HG03280 (cell line): Measurements from ENCODE around the gene FTO.
A peak's percentile ranks its signal among the peaks of the same experiment; 100 is the strongest.
"Not testable (repeated sequence)": the region's sequence is repeated elsewhere in the genome, so short reads cannot be mapped to it uniquely, and the experiment has no call there.

Experiments used
- ATAC-seq: cut with Tn5 transposase; IDR thresholded peaks from one replicate; pipeline ENCODE4 v1.9.1; 2021; ENCODE audit warnings: mild to moderate bottlenecking, moderate library complexity; ENCODE audit not compliant: unreplicated experiment

Gene FTO

GRCh38 chr16:53703590-53704444, at the start of gene FTO, which contains the start of gene RPGRIP1L:
Gene FTO (plus strand): TSS chr16:53704156.
Gene RPGRIP1L (minus strand): TSS chr16:53703859. CDS start chr16:53700723, 3,136 bp downstream.
- ATAC-seq, result peak; percentile 99

- ATAC-seq, result no peak
These were observed 49.0 kb upstream of the FTO start for GRCh38 chr16:53654946-53655345.

GRCh38 chr16:53662072-53662471, 41.9 kb upstream of the FTO start:
- no peak for ATAC-seq

GRCh38 chr16:53664724-53665345, 39.1 kb upstream of the FTO start:
- peak; percentile 87 for ATAC-seq

- ATAC-seq, result no peak
These were observed 37.1 kb upstream of the FTO start for GRCh38 chr16:53666786-53667415.

GRCh38 chr16:53668869-53669268, 35.1 kb upstream of the FTO start:
- ATAC-seq, result no peak

GRCh38 chr16:53672461-53672860, 31.5 kb upstream of the FTO start:
- no peak for ATAC-seq

GRCh38 chr16:53673189-53673588, 30.8 kb upstream of the FTO start:
- no peak for ATAC-seq

- ATAC-seq, result no peak
These were observed 25.8 kb upstream of the FTO start for GRCh38 chr16:53678155-53678554.

GRCh38 chr16:53678756-53679343, 25.1 kb upstream of the FTO start:
- no peak for ATAC-seq

GRCh38 chr16:53680756-53681155, 23.2 kb upstream of the FTO start:
- ATAC-seq, result no peak

GRCh38 chr16:53681354-53681753, 22.6 kb upstream of the FTO start:
- ATAC-seq, result no peak

GRCh38 chr16:53685334-53685733, 18.6 kb upstream of the FTO start:
- ATAC-seq, result not testable (repeated sequence)

GRCh38 chr16:53686710-53687109, 17.2 kb upstream of the FTO start:
- ATAC-seq, result no peak

GRCh38 chr16:53689636-53690035, 14.3 kb upstream of the FTO start:
- no peak for ATAC-seq

- ATAC-seq, result no peak
These were observed 13.2 kb upstream of the FTO start for GRCh38 chr16:53690771-53691170.

GRCh38 chr16:53692146-53692545, 11.8 kb upstream of the FTO start:
- no peak for ATAC-seq

GRCh38 chr16:53693320-53693719, 10.6 kb upstream of the FTO start:
- no peak for ATAC-seq

GRCh38 chr16:53695070-53695469, 8.9 kb upstream of the FTO start:
- no peak for ATAC-seq

GRCh38 chr16:53698271-53698670, 5.7 kb upstream of the FTO start:
- ATAC-seq, result not testable (repeated sequence)

- ATAC-seq, result no peak
These were observed 473 bp downstream of the FTO start for GRCh38 chr16:53704445-53704813.
